Measurements from ENCODE around the gene CCNT1.

Gene CCNT1

DNA sequence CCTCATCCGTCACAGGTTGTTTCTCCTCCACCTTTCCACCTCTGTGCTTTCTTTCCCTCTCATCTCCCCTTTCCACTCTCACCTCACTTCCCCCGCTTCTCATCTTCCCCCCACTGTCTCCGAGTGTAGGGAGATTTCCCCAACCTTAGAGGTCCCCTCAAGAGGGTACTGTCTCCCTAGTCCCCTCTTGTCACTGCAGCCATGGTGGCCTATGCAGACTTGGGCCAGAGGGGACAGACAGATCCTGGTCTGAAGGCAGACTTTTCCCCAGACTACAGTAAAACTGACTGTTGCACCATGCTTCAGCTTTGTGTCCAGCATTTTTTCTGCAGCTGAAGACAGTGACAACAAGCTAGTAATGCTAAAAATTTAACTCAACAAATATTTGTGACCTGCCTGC, 75.7 kb downstream of the CCNT1 start:
- no peak for DNase-seq (ENCODE audit: low spot score)

DNA sequence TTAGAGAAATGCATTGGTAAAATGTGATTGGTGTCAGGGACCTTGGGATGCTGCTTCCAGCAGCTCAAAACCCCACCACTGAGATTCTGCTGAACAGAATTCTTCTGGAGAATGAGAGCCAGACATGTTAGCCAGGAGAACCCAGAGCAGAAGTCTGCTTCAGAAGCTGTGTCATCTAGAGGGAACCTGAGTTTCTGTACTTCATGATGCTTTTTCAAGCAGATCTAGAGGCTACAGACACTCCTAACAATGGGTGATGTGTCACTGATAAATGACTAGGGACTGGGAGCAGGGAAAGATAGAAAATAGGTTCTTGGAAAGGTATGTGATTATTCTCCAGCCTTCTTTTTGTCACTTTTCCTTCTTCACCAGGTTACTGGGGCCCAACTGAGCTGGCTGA, 76.1 kb downstream of the CCNT1 start:
- DNase-seq (ENCODE audit: low spot score): no peak
